IgD-negative memory B cell (primary cell): ENCODE data around the gene BAD. TPM values are rescaled to one million over a fixed set of nuclear protein-coding genes. Genes with fewer than 3 reads are reported as not detected.

ENCODE experiments used
- H3K27ac Mint-ChIP-seq, 3 donors: one replicate each; pipeline ENCODE4 v1.8.0; 2020 to 2022; ENCODE audit warnings: mild to moderate bottlenecking in 3 of 3, mixed read lengths in 3 of 3, moderate library complexity in 1 of 3
- H3K27me3 Mint-ChIP-seq: one replicate; pipeline ENCODE4 v1.8.0; 2021; ENCODE audit warnings: mixed read lengths
- H3K36me3 Mint-ChIP-seq: one replicate; pipeline ENCODE4 v1.8.0; 2020; ENCODE audit warnings: mild to moderate bottlenecking, mixed read lengths
- H3K4me1 Mint-ChIP-seq, 3 donors: one replicate each; pipeline ENCODE4 v1.8.0; 2020 to 2022; ENCODE audit warnings: mixed read lengths in 3 of 3, mild to moderate bottlenecking in 1 of 3
- H3K4me3 Mint-ChIP-seq, 4 donors: one replicate each; pipeline ENCODE4 v1.8.0; 2020 to 2022; ENCODE audit warnings: mild to moderate bottlenecking in 4 of 4, mixed read lengths in 4 of 4, moderate library complexity in 3 of 4
- H3K9me3 Mint-ChIP-seq, 3 donors: one replicate each; pipeline ENCODE4 v1.8.0; 2020 to 2021; ENCODE audit warnings: mixed read lengths in 3 of 3, mild to moderate bottlenecking in 1 of 3
- polyA plus RNA-seq: library from polyadenylated mRNA; unstranded; fragments of 300-500 nt; fragmentation: Illumina TruSeq; gene quantifications from one replicate; pipeline ENCODE4 v1.2.3, GENCODE V29; 2021

Gene BAD
- polyA plus RNA-seq, 1 donor from 2014 or later, result 53.2 TPM

DNA sequence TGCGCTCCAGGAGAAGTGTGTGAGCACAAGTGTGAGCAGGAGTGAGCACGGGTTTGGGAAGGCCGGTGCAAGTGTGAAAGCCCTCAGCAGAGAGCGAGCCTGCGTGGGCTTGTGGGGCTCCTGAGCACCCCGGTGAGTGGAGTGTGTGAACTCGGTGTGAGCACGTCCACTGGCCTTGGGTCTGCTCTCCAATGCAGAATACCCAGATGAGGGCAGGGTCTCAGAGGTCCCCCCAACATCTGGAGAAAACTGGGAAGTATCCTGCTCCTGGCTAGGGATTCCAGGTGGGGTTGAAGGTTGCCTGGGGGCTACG, 22.1 kb upstream of the BAD start:
- H3K27ac Mint-ChIP-seq, result peak overlapping the region; percentile 75 to 93 (median 93)
- no peaks in the 10 kb centered on the region for H3K36me3 Mint-ChIP-seq
- H3K27me3 Mint-ChIP-seq, result no peaks in the 10 kb centered on the region
- peaks cover 0 to 17% (median 13%) of the 10 kb centered on the region in 3 donors for H3K4me1 Mint-ChIP-seq
- H3K9me3 Mint-ChIP-seq, result no peaks in the 10 kb centered on the region
- H3K4me3 Mint-ChIP-seq, result peak overlapping the region; percentile 87 to 99 (median 97)

- Mint-ChIP-seq H3K27me3 (peaks cover 2% of the 10 kb centered on the region), H3K36me3 (no peaks in the 10 kb centered on the region), H3K27ac (peak overlapping the region; percentile 75 to 93 (median 93)), H3K9me3 (no peaks in the 10 kb centered on the region), H3K4me3 (peak overlapping the region; percentile 87 to 99 (median 97)), H3K4me1 (peaks cover 3 to 15% (median 15%) of the 10 kb centered on the region in 3 donors)
Observed at GRCh38 chr11:64305691-64306562, 21.5 kb upstream of the BAD start.

- no peaks in the 10 kb centered on the region for H3K9me3 Mint-ChIP-seq
- H3K4me3 Mint-ChIP-seq, result peak within 1 kb of the TSS; percentile 87 to 99 (median 97)
- H3K27ac Mint-ChIP-seq, result peak within 1 kb of the TSS; percentile 90 to 99 (median 98)
- H3K4me1 Mint-ChIP-seq, result peaks cover 9 to 22% (median 17%) of the 10 kb centered on the region in 3 donors
- no peaks in the 10 kb centered on the region for H3K36me3 Mint-ChIP-seq
- H3K27me3 Mint-ChIP-seq, result peaks cover 9% of the 10 kb centered on the region
Observed at GRCh38 chr11:64305075-64305690, 20.7 kb upstream of the BAD start, which contains the start of gene ESRRA. TSS of gene ESRRA (plus strand) at chr11:64305524. CDS start at chr11:64307180, 1,656 bp downstream.

GRCh38 chr11:64304316-64305072, 20.0 kb upstream of the BAD start:
- Mint-ChIP-seq H3K27ac (peak overlapping the region; percentile 90 to 99 (median 98)), H3K36me3 (no peaks in the 10 kb centered on the region), H3K27me3 (peaks cover 14% of the 10 kb centered on the region), H3K4me3 (peak overlapping the region; percentile 87 to 98 (median 92)), H3K4me1 (peaks cover 12 to 24% (median 19%) of the 10 kb centered on the region in 3 donors), H3K9me3 (no peaks in the 10 kb centered on the region)

- H3K4me1 Mint-ChIP-seq, result peaks cover 12 to 24% (median 19%) of the 10 kb centered on the region in 3 donors
- no peaks in the 10 kb centered on the region for H3K9me3 Mint-ChIP-seq
- H3K27me3 Mint-ChIP-seq, result peaks cover 15% of the 10 kb centered on the region
- H3K27ac Mint-ChIP-seq, result peak overlapping the region; percentile 90 to 99 (median 98)
- H3K36me3 Mint-ChIP-seq, result no peaks in the 10 kb centered on the region
- H3K4me3 Mint-ChIP-seq, result peak overlapping the region; percentile 87 to 98 (median 92)
Observed at GRCh38 chr11:64304032-64304315, 19.5 kb upstream of the BAD start.

DNA sequence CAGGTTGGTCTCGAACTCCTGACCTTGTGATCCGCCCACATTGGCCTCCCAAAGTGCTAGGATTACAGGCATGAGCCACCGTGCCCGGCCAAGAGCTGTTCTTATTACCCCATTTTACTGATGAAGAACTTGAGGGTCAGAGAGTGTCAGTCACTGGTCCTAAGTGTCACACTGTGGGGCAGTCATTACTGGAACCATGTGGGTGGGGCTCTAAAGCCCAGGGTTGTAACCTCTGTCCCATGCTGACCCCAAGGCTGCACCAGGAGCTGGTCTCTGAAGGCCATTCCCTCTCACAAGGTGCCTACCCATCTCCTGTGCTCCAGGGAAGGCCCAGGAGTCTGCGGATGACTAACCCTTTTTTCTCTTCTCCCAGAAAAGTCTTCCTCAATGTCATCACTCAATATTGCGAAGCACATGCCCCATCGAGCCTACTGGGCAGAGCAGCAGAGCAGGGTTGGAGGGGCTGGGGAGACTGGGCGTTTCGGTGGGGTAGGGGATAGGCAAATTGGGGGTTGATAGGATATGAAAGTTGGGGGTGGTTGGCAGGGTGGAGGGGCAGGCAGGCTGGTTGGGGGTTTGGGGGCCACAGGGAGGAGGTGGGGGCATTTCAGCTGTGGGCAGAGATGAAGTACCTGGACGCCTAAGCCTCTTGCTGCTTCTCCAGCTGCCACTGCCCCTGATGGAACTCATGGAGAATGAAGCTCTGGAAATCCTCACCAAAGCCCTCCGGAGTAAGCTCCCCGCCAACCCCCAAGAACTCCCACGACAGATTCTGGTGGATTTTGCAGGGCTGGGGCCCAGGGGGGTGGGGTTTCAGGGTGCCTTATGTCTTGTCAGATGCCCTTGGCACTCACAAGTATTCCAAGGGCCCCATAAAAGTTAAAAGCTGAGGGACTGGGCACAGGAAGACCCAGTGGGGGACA, 18.9 kb upstream of the BAD start:
- no peaks in the 10 kb centered on the region for H3K9me3 Mint-ChIP-seq
- H3K27ac Mint-ChIP-seq, result peak overlapping the region; percentile 90 to 99 (median 98)
- H3K4me1 Mint-ChIP-seq, result peaks cover 12 to 25% (median 19%) of the 10 kb centered on the region in 3 donors
- H3K4me3 Mint-ChIP-seq, result peak overlapping the region in 3 of 4 donors; percentile 43 to 89 (median 87)
- peaks cover 20% of the 10 kb centered on the region for H3K27me3 Mint-ChIP-seq
- no peaks in the 10 kb centered on the region for H3K36me3 Mint-ChIP-seq

DNA sequence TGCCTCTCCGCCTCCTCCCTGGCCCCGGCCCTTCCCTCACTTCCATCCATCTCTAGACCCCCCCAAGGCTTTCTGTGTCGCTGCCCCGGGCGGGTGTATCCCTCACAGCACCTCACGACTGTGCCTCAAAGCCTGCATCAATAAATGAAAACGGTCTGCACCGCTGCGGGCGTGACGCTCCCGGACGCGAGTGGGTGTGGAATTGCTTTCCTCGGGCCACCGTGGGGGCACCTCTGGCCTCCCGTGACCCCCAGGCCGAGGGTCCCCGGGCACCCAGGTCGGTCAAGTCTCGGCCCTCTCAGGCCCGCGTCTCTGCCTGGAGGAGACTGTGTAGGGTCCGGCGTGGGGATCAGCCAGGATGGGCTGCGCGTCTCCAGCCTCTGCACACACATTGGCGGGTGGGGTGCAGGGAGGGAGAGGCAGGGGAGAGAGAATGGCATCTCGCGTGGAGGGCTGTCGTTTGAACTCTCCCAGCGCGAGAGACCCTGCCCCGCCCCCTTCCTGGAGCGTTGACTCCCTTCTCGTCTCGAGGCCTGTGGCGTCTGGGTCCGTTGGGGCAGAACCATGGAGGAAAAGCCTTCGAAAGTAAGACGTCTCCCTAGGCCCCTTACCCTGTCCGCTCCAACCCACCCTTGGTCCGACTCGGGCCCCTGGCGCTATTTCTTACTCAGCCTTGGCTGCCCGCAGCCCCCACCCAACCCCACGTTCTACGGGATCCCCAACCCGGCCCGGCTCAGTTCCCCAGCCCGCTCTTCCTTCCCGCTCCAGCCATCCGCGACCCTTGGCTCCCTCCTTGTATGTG, 15.6 kb upstream of the BAD start, which contains the start of gene CATSPERZ:
TSS of gene CATSPERZ (plus strand) at position 512 of the 802 bp plus-strand sequence. CDS start at position 565, 53 bp downstream.
- Mint-ChIP-seq H3K27ac (peak within 1 kb of the TSS; percentile 84 to 93 (median 90)), H3K27me3 (peaks cover 46% of the 10 kb centered on the region), H3K4me3 (peak within 1 kb of the TSS; percentile 74 to 93 (median 91)), H3K36me3 (no peaks in the 10 kb centered on the region), H3K4me1 (peaks cover 12 to 17% (median 15%) of the 10 kb centered on the region in 3 donors), H3K9me3 (no peaks in the 10 kb centered on the region)

GRCh38 chr11:64298966-64299846, 14.7 kb upstream of the BAD start:
- H3K27me3 Mint-ChIP-seq, result peaks cover 48% of the 10 kb centered on the region
- H3K4me3 Mint-ChIP-seq, result peak overlapping the region in 3 of 4 donors; percentile 68 to 82 (median 81)
- H3K4me1 Mint-ChIP-seq, result peaks cover 12 to 16% (median 14%) of the 10 kb centered on the region in 3 donors
- H3K27ac Mint-ChIP-seq, result peak overlapping the region in 2 of 3 donors; percentile 83 to 90
- H3K9me3 Mint-ChIP-seq, result no peaks in the 10 kb centered on the region
- no peaks in the 10 kb centered on the region for H3K36me3 Mint-ChIP-seq

DNA sequence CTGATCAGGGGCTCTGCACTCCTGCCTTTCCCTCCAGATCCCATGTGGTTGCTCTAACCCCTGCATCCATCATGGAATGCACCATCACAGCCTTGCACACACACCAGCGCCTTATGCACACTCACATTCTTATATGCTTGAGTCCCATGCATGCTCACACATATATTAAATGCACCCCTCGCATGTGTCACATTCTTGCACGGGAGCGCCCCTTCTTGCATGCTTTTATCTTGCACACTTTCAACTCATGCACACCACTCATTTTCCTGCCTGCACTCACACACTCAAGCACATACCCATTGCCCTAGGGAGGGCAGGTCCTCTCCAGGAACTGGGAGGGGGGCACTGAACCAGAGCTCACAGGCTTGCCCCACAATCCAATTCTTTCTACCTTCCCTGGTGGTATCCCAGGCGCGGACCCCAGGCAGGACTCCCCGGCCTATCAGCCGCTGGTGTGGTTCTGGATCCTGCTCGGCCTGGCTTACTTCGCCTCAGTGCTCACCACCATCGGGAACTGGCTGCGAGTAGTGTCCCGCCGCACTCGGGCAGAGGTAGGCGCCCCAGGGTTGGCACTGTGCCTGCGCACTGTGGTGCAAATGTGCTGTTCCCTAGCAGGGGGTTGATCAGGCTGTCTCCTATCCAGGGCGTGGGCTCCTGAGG, 13.4 kb upstream of the BAD start:
- H3K4me3 Mint-ChIP-seq, result peak overlapping the region in 3 of 4 donors; percentile 29 to 57 (median 53)
- H3K27ac Mint-ChIP-seq, result peak overlapping the region in 1 of 3 donors; percentile 7
- no peaks in the 10 kb centered on the region for H3K36me3 Mint-ChIP-seq
- peaks cover 11 to 13% (median 12%) of the 10 kb centered on the region in 3 donors for H3K4me1 Mint-ChIP-seq
- H3K9me3 Mint-ChIP-seq, result no peaks in the 10 kb centered on the region
- H3K27me3 Mint-ChIP-seq, result peaks cover 60% of the 10 kb centered on the region

DNA sequence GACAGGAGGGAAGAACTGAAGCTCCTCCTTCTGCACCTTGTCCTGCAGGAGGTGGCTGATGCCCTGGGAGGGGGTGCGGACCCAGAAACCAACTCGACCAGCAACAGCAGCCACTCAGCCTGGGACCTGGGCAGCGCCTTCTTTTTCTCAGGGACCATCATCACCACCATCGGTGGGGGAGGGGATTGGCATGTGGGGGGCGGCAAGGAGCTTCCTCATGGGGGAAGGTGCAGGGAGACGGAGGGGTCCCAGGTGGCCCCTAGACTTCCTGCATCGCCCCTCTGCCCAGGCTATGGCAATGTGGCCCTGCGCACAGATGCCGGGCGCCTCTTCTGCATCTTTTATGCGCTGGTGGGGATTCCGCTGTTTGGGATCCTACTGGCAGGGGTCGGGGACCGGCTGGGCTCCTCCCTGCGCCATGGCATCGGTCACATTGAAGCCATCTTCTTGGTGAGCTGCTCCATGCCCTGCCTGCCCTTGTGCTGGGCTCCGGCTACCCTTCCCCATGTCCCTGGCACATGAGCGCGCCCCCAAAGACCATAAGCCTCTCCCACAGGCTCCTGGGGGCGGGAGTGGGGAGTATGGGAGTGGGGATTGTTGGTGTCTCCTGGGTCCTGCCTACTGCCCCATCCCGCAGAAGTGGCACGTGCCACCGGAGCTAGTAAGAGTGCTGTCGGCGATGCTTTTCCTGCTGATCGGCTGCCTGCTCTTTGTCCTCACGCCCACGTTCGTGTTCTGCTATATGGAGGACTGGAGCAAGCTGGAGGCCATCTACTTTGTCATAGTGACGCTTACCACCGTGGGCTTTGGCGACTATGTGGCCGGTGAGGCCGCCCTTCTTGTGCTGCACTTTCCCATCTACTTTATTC, 12.6 kb upstream of the BAD start:
- peaks cover 11 to 16% (median 12%) of the 10 kb centered on the region in 3 donors for H3K4me1 Mint-ChIP-seq
- H3K27ac Mint-ChIP-seq, result peak overlapping the region in 2 of 3 donors; percentile 7 to 61
- H3K9me3 Mint-ChIP-seq, result no peaks in the 10 kb centered on the region
- peak overlapping the region in 3 of 4 donors; percentile 6 to 53 (median 29) for H3K4me3 Mint-ChIP-seq
- peaks cover 64% of the 10 kb centered on the region for H3K27me3 Mint-ChIP-seq
- no peaks in the 10 kb centered on the region for H3K36me3 Mint-ChIP-seq

DNA sequence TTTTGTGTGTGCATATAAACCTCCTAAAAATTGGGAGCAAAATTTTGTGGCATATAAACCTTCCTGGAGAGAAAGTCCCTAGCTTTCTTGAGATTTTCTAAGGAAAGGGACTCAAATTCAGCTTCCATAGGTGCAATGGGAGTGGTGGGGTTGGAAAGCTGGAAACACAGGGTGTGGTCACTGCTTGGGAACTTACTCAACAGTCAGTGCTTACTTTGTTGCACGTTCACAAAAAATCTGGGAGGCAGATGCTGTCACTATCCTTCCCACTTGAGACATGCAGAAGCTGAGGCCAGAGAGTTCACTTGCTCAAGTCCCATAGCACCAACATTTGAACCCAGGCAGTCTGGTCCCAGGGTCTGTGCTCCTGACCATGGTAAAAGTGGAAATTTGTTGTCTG, 11.8 kb upstream of the BAD start:
- peak overlapping the region in 1 of 3 donors; percentile 61 for H3K27ac Mint-ChIP-seq
- H3K36me3 Mint-ChIP-seq, result no peaks in the 10 kb centered on the region
- no peaks in the 10 kb centered on the region for H3K9me3 Mint-ChIP-seq

More for the DNA sequence above, 11.8 kb upstream of the BAD start:
- peaks cover 11 to 16% (median 12%) of the 10 kb centered on the region in 3 donors for H3K4me1 Mint-ChIP-seq
- H3K4me3 Mint-ChIP-seq, result peak overlapping the region in 2 of 4 donors; percentile 15 to 17
- peaks cover 64% of the 10 kb centered on the region for H3K27me3 Mint-ChIP-seq
